Naive thymus-derived CD4-positive, alpha-beta T cell (primary cell): Measurements from ENCODE around the gene AKAP13. TPM values are rescaled to one million over a fixed set of nuclear protein-coding genes. Genes with fewer than 3 reads are reported as not detected.
A peak's percentile ranks its signal among the peaks of the same experiment; 100 is the strongest.

ENCODE experiments used
- ATAC-seq: fragments of 150-1000 bp; cut with Tn5 transposase; 2 replicates; pipeline ENCODE4 v1.10.0; 2021; ENCODE audit warnings: mild to moderate bottlenecking, moderate library complexity
- CTCF ChIA-PET: fragments of 350-600 bp; sonication (Branson Sonifier 250); formaldehyde crosslinking; loops from one replicate; lab custom pipeline; 2021; ENCODE audit warnings: antibody characterized with exemption; lab: Charles Lee
- POLR2A ChIA-PET: fragments of 350-600 bp; sonication (Branson Sonifier 250); formaldehyde crosslinking; loops from one replicate; lab custom pipeline; 2021; ENCODE audit warnings: antibody characterized with exemption, inconsistent platforms; lab: Charles Lee
- DNase-seq, 9 donors: peaks; one replicate each; pipeline versions ENCODE4 v3.0.0 to v3.0.0-alpha.2; 2020 to 2022; ENCODE audit warnings: mixed read lengths in 1 of 9
- H3K27ac ChIP-seq: one replicate; pipeline ENCODE4 v1.7.0; 2013; ENCODE audit warnings: mild to moderate bottlenecking, low read depth, low read length, moderate library complexity
- H3K27me3 ChIP-seq, 2 donors: one replicate each; pipeline ENCODE4 v1.7.0; 2013; ENCODE audit warnings: low read length in 2 of 2, mild to moderate bottlenecking in 2 of 2, moderate library complexity in 2 of 2; ENCODE audit not compliant: control insufficient read depth in 2 of 2, insufficient read depth in 2 of 2
- H3K36me3 ChIP-seq, 3 experiments: 1 replicate in 2 of 3; 2 replicates in 1 of 3; pipeline ENCODE4 v1.7.0; 2013; ENCODE audit warnings: low read length in 3 of 3, mild to moderate bottlenecking in 3 of 3, moderate library complexity in 1 of 3; ENCODE audit not compliant: insufficient read depth in 3 of 3, control insufficient read depth in 2 of 3
- H3K4me1 ChIP-seq, 2 donors: one replicate each; pipeline ENCODE4 v1.7.0; 2013; ENCODE audit warnings: low read length in 2 of 2, mild to moderate bottlenecking in 2 of 2, moderate library complexity in 1 of 2; ENCODE audit not compliant: control insufficient read depth in 2 of 2, insufficient read depth in 2 of 2
- H3K4me3 ChIP-seq: 2 replicates; pipeline ENCODE4 v1.7.0; 2013; ENCODE audit warnings: mild to moderate bottlenecking, low read length
- H3K9me3 ChIP-seq, 3 experiments: 1 replicate in 2 of 3; 2 replicates in 1 of 3; pipeline ENCODE4 v1.7.0; 2013; ENCODE audit warnings: low read length in 3 of 3; ENCODE audit not compliant: control insufficient read depth in 2 of 3
- H3K27ac Mint-ChIP-seq, 9 donors: one replicate each; pipeline ENCODE4 v1.8.0; 2020 to 2022; ENCODE audit warnings: mixed read lengths in 9 of 9, mild to moderate bottlenecking in 8 of 9, moderate library complexity in 5 of 9, inconsistent platforms in 2 of 9
- H3K27me3 Mint-ChIP-seq, 5 donors: one replicate each; pipeline ENCODE4 v1.8.0; 2021 to 2022; ENCODE audit warnings: mixed read lengths in 5 of 5, mild to moderate bottlenecking in 1 of 5
- H3K36me3 Mint-ChIP-seq, 5 donors: one replicate each; pipeline ENCODE4 v1.8.0; 2020 to 2022; ENCODE audit warnings: mixed read lengths in 5 of 5, mild to moderate bottlenecking in 3 of 5, inconsistent platforms in 1 of 5
- H3K4me1 Mint-ChIP-seq, 7 donors: one replicate each; pipeline ENCODE4 v1.8.0; 2020 to 2022; ENCODE audit warnings: mixed read lengths in 7 of 7, mild to moderate bottlenecking in 3 of 7, inconsistent platforms in 1 of 7
- H3K4me3 Mint-ChIP-seq, 10 donors: one replicate each; pipeline ENCODE4 v1.8.0; 2020 to 2022; ENCODE audit warnings: mild to moderate bottlenecking in 10 of 10, mixed read lengths in 10 of 10, moderate library complexity in 6 of 10, inconsistent platforms in 2 of 10
- H3K9me3 Mint-ChIP-seq, 11 donors: one replicate each; pipeline ENCODE4 v1.8.0; 2020 to 2022; ENCODE audit warnings: mixed read lengths in 11 of 11, mild to moderate bottlenecking in 4 of 11, inconsistent platforms in 1 of 11, moderate library complexity in 1 of 11
- intact Hi-C, 2 donors: fragments of 100-400 bp; cut with micrococcal nuclease; formaldehyde crosslinking; loops; one replicate each; pipeline ENCODE4 v1.15.1; 2023
- polyA plus RNA-seq, 2 donors: library from polyadenylated mRNA; unstranded; fragments of 300-500 nt; fragmentation: Illumina TruSeq; gene quantifications; one replicate each; pipeline ENCODE4 v1.2.3, GENCODE V29; 2021
- total RNA-seq, 6 experiments: library from RNA in 5 of 6; stranded (reverse) in 5 of 6; gene quantifications; 1 replicate in 5 of 6; 2 replicates in 1 of 6; pipeline ENCODE4 v1.2.3 and lab custom pipeline; 2021 to 2026

Gene AKAP13
- total and polyA plus RNA-seq, 7 experiments from 2014 or later = 108 to 400 (median 231) TPM

GRCh38 chr15:85474700-85475316 is 94.4 kb downstream of the AKAP13 start:
- ChIA-PET POLR2A (no interaction called here), CTCF (no interaction called here)
- H3K36me3 Mint-ChIP-seq = peaks cover 0 to 4% (median 3%) of the 10 kb centered on the region in 5 donors
- ATAC-seq = peak; percentile 4
- Histone ChIP-seq H3K4me3 (no peak overlapping the region), H3K36me3 (no peaks in the 10 kb centered on the region), H3K9me3 (no peaks in the 10 kb centered on the region), H3K27me3 (no peaks in the 10 kb centered on the region), H3K4me1 (peaks cover 0 to 24% of the 10 kb centered on the region in 2 donors), H3K27ac (no peak overlapping the region)
- H3K4me1 Mint-ChIP-seq = peaks cover 41 to 99% (median 86%) of the 10 kb centered on the region in 7 donors
- intact Hi-C loops = no loop called here
- no peaks in the 10 kb centered on the region for H3K27me3 Mint-ChIP-seq
- H3K4me3 Mint-ChIP-seq = peak overlapping the region in 7 of 10 donors; percentile 16 to 70 (median 31)
- DNase-seq = no peak
- no peaks in the 10 kb centered on the region for H3K9me3 Mint-ChIP-seq
- peak overlapping the region in 5 of 9 donors; percentile 6 to 57 (median 32) for H3K27ac Mint-ChIP-seq

GRCh38 chr15:85475317-85475701 is 94.9 kb downstream of the AKAP13 start:
- Histone ChIP-seq H3K4me3 (no peak overlapping the region), H3K27me3 (no peaks in the 10 kb centered on the region), H3K9me3 (no peaks in the 10 kb centered on the region), H3K4me1 (peaks cover 0 to 27% of the 10 kb centered on the region in 2 donors), H3K36me3 (no peaks in the 10 kb centered on the region), H3K27ac (no peak overlapping the region)
- ATAC-seq (peak; percentile 40), DNase-seq (no peak)
- CTCF ChIA-PET = interaction anchor here (1.0 to 1.3 kb wide), 2 partner anchors 12 to 71 kb away, joined by 3 read pairs; no protein-coding TSS in a partner anchor
- POLR2A ChIA-PET = no interaction called here
- H3K9me3 Mint-ChIP-seq = no peaks in the 10 kb centered on the region
- H3K4me1 Mint-ChIP-seq = peaks cover 42 to 99% (median 86%) of the 10 kb centered on the region in 7 donors
- no peaks in the 10 kb centered on the region for H3K27me3 Mint-ChIP-seq
- H3K36me3 Mint-ChIP-seq = peaks cover 0 to 4% (median 3%) of the 10 kb centered on the region in 5 donors
- H3K27ac Mint-ChIP-seq = peak overlapping the region in 5 of 9 donors; percentile 6 to 61 (median 39)
- H3K4me3 Mint-ChIP-seq = peak overlapping the region in 7 of 10 donors; percentile 1 to 70 (median 31)
- intact Hi-C loops = no loop called here

GRCh38 chr15:85475711-85476110 is 95.3 kb downstream of the AKAP13 start:
- DNase-seq = no peak
- ChIA-PET CTCF (interaction anchor here (1.0 to 1.3 kb wide), 2 partner anchors 11 to 70 kb away, joined by 3 read pairs; no protein-coding TSS in a partner anchor), POLR2A (no interaction called here)
- Histone ChIP-seq H3K36me3 (no peaks in the 10 kb centered on the region), H3K27ac (no peak overlapping the region), H3K4me1 (peaks cover under 1 to 31% of the 10 kb centered on the region in 2 donors), H3K27me3 (no peaks in the 10 kb centered on the region), H3K9me3 (no peaks in the 10 kb centered on the region), H3K4me3 (no peak overlapping the region)
- intact Hi-C loops = no loop called here
- Mint-ChIP-seq H3K27ac (peak overlapping the region in 5 of 9 donors; percentile 3 to 61 (median 22)), H3K9me3 (no peaks in the 10 kb centered on the region), H3K27me3 (no peaks in the 10 kb centered on the region), H3K4me3 (peak overlapping the region in 4 of 10 donors; percentile 1 to 31 (median 12)), H3K36me3 (peaks cover 0 to 4% (median 3%) of the 10 kb centered on the region in 5 donors), H3K4me1 (peaks cover 46 to 99% (median 86%) of the 10 kb centered on the region in 7 donors)
- peak; percentile 6 for ATAC-seq

- H3K4me3 Mint-ChIP-seq = peak overlapping the region in 2 of 10 donors; percentile 2 to 10
- peaks cover 59 to 99% (median 90%) of the 10 kb centered on the region in 7 donors for H3K4me1 Mint-ChIP-seq
- POLR2A ChIA-PET = no interaction called here
Observed at GRCh38 chr15:85477061-85477460, 96.7 kb downstream of the AKAP13 start.

GRCh38 chr15:85477730-85478129 is 97.3 kb downstream of the AKAP13 start:
- peaks cover 3 to 42% of the 10 kb centered on the region in 2 donors for H3K4me1 ChIP-seq
- peaks cover 63 to 99% (median 95%) of the 10 kb centered on the region in 7 donors for H3K4me1 Mint-ChIP-seq

More at GRCh38 chr15:85477061-85477460, 96.7 kb downstream of the AKAP13 start:
- H3K27ac Mint-ChIP-seq = peak overlapping the region in 1 of 9 donors; percentile 46
- H3K27ac ChIP-seq = no peak overlapping the region
- H3K27me3 Mint-ChIP-seq = no peaks in the 10 kb centered on the region
- intact Hi-C loops = no loop called here
- no peaks in the 10 kb centered on the region for H3K36me3 ChIP-seq
- ATAC-seq (no peak), DNase-seq (no peak)
- no peaks in the 10 kb centered on the region for H3K27me3 ChIP-seq
- H3K4me1 ChIP-seq = peaks cover 3 to 42% of the 10 kb centered on the region in 2 donors
- no peaks in the 10 kb centered on the region for H3K9me3 ChIP-seq
- no peak overlapping the region for H3K4me3 ChIP-seq
- no peaks in the 10 kb centered on the region for H3K9me3 Mint-ChIP-seq
- CTCF ChIA-PET = no interaction called here
- H3K36me3 Mint-ChIP-seq = peaks cover 0 to 4% (median 3%) of the 10 kb centered on the region in 5 donors

GRCh38 chr15:85479071-85479647 is 98.8 kb downstream of the AKAP13 start:
- Histone ChIP-seq H3K4me1 (peaks cover 3 to 33% of the 10 kb centered on the region in 2 donors), H3K4me3 (no peak overlapping the region), H3K9me3 (no peaks in the 10 kb centered on the region), H3K27me3 (no peaks in the 10 kb centered on the region), H3K27ac (no peak overlapping the region), H3K36me3 (no peaks in the 10 kb centered on the region)
- intact Hi-C loops = loop anchor here in 1 of 2 donors (1.0 kb wide), 1 partner anchor 11 kb away; no protein-coding TSS in a partner anchor
- no peak overlapping the region for H3K4me3 Mint-ChIP-seq
- CTCF ChIA-PET = no interaction called here
- DNase-seq (no peak), ATAC-seq (no peak)
- H3K27ac Mint-ChIP-seq = peak overlapping the region in 2 of 9 donors; percentile 21 to 38
- peaks cover 54 to 95% (median 88%) of the 10 kb centered on the region in 7 donors for H3K4me1 Mint-ChIP-seq
- POLR2A ChIA-PET = no interaction called here
- H3K9me3 Mint-ChIP-seq = no peaks in the 10 kb centered on the region
- no peaks in the 10 kb centered on the region for H3K27me3 Mint-ChIP-seq
- peaks cover 0 to 4% (median 3%) of the 10 kb centered on the region in 5 donors for H3K36me3 Mint-ChIP-seq

More at GRCh38 chr15:85477730-85478129, 97.3 kb downstream of the AKAP13 start:
- Histone ChIP-seq H3K27me3 (no peaks in the 10 kb centered on the region), H3K4me3 (no peak overlapping the region), H3K36me3 (no peaks in the 10 kb centered on the region), H3K27ac (no peak overlapping the region), H3K9me3 (no peaks in the 10 kb centered on the region)
- no peaks in the 10 kb centered on the region for H3K27me3 Mint-ChIP-seq
- ChIA-PET POLR2A (no interaction called here), CTCF (no interaction called here)
- H3K36me3 Mint-ChIP-seq = peaks cover 0 to 4% (median 3%) of the 10 kb centered on the region in 5 donors
- peak overlapping the region in 6 of 9 donors; percentile 6 to 83 (median 54) for H3K27ac Mint-ChIP-seq
- peak overlapping the region in 4 of 10 donors; percentile 0 to 35 (median 30) for H3K4me3 Mint-ChIP-seq
- no peak for ATAC-seq
- DNase-seq = no peak
- intact Hi-C loops = no loop called here
- H3K9me3 Mint-ChIP-seq = no peaks in the 10 kb centered on the region
